CD4-positive, alpha-beta T cell treated with Interleukin-21 for 1 hour (primary cell): ENCODE measurements around the gene HOXA13.

Experiments used
- DNase-seq: peaks from one replicate; pipeline ENCODE4 v3.0.0-alpha.2; 2020

Gene HOXA13

DNA sequence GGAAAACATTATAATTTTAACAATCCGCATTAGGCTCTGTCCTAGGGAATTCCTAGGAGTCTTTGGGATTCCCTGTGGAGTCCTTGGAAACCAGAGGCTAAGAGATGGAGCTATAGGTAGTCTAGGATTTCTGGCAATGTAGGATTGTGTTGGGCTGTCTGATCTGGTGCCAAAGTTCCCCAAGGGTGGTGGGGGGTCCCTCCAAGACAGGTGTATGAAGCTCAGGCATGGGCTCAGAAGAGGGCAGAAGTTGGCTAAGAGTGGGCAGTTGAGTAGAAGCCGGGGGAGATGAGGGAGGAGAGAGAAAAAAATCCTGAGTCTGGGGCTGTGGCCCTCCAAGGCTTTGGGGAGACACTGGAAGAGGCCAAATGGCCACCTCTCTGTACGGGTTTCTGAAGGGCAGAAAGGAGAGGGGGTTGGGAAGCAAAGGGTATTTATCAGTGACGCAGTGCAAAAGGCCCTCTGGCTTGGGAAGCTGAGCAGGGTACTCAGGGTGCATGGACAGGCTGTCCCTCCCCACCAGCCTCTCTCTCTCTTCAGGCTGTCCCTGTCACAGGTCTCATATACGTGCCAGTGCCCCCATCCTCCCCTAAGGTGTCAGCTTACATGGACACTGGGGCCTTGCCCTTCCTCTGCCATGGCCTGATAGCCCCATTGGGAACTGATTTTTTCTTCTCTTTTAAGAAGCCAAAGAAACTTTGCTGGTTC, 53.2 kb downstream of the HOXA13 start:
- DNase-seq, result no peak

DNA sequence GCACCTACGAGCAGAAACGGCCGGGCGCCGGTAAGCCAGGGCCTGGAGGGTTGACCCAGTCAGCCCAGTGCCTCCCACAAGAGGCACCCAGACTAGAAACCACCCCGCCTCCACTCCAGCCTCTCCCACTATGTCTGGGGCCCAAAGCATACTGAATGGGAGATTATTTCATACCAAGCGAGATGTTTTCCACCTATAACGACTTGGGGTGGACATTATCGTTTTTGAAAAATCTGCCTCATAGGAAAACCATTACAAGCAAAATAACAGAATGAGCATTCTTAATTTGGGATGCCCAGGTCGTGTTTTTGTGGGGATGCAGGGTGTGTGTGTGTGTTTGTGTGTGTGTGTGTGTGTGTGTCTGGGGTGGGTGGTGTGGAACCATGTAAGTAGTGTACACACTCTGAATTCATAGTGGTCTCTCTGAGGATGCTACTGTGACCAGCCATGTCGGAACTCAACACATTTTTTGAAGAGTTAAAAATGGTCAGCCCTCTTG, 53.9 kb downstream of the HOXA13 start:
- DNase-seq, result no peak

DNA sequence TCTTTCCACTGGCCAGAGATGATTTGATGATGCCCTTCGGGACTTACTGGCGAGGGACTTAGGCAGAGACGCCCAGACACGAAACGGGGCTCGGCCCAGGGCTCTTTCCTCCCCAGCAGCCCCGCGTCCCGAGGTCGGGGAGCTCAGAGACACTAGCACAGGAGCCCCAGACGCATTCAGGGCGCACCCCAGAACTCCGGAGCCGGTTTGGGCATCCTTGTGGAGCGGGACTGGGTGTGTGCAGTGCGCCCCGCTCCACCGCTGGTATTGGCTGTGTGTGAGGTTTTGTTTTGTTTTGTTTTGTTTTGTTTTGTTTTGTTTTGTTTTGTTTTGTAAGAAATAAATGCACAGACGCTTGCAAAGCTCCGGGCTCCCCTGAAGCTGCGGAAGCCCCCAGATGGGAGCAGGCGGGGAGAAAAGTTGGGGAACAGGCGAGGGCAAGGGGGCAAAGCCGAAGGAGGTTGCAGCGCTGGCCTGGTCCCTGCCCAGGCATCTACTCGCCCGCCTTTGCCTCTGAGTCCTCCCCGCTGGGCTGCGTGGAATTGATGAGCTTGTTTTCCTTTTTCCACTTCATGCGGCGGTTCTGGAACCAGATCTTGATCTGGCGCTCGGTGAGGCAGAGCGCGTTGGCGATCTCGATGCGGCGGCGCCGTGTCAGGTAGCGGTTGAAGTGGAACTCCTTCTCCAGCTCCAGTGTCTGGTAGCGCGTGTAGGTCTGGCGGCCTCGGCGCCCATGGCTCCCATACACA, 54.6 kb downstream of the HOXA13 start:
- DNase-seq, result no peak

DNA sequence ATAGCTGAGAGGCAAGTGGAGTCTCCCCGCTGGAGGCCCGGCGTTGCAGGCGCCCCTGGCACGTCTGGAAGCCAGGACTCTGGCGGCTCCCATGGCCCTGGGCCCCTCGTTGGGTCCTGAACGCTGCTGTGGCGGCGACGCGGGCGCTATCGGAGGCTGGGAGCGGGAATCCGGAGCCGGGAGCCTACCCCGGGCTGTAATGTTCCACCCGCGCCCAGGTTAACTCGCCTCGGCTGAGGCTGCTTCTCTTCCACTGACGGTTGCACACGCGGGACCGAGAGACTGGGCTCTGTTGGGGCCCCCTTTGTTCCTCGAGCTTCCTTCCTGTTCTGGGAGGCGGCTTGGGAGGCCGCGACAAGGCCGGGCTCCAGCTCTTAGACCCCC, 55.1 kb downstream of the HOXA13 start:
- DNase-seq, result no peak
